ENCODE results near the gene GALNTL6.
"Not testable (repeated sequence)": the region's sequence is repeated elsewhere in the genome, so short reads cannot be mapped to it uniquely, and the experiment has no call there.

Gene GALNTL6

GRCh38 chr4:172946503-172946902 lies 1133.3 kb downstream of the GALNTL6 start:
- no peak for TF ChIP-seq CTCF (IDR thresholded peaks at IDR 0.05; ENCODE audit: borderline replicate concordance, control extremely low read depth, extremely low read depth, insufficient read depth, missing control alignments)
- no peak for DNase-seq (ENCODE audit: low spot score)
- in situ Hi-C loops (cut with MboI; ENCODE audit: low sequenced_read_pairs, unreplicated experiment), result no loop called here

- TF ChIP-seq CTCF (IDR thresholded peaks at IDR 0.05; ENCODE audit: borderline replicate concordance, control extremely low read depth, extremely low read depth, insufficient read depth, missing control alignments), result no peak
- in situ Hi-C loops (cut with MboI; ENCODE audit: low sequenced_read_pairs, unreplicated experiment), result no loop called here
- no peak for DNase-seq (ENCODE audit: low spot score)
Observed at GRCh38 chr4:172947594-172947993, 1134.4 kb downstream of the GALNTL6 start.

- in situ Hi-C loops (cut with MboI; ENCODE audit: low sequenced_read_pairs, unreplicated experiment), result no loop called here
- DNase-seq (ENCODE audit: low spot score), result no peak
- TF ChIP-seq CTCF (IDR thresholded peaks at IDR 0.05; ENCODE audit: borderline replicate concordance, control extremely low read depth, extremely low read depth, insufficient read depth, missing control alignments), result no peak
Observed at GRCh38 chr4:172950990-172951389, 1137.8 kb downstream of the GALNTL6 start.

DNA sequence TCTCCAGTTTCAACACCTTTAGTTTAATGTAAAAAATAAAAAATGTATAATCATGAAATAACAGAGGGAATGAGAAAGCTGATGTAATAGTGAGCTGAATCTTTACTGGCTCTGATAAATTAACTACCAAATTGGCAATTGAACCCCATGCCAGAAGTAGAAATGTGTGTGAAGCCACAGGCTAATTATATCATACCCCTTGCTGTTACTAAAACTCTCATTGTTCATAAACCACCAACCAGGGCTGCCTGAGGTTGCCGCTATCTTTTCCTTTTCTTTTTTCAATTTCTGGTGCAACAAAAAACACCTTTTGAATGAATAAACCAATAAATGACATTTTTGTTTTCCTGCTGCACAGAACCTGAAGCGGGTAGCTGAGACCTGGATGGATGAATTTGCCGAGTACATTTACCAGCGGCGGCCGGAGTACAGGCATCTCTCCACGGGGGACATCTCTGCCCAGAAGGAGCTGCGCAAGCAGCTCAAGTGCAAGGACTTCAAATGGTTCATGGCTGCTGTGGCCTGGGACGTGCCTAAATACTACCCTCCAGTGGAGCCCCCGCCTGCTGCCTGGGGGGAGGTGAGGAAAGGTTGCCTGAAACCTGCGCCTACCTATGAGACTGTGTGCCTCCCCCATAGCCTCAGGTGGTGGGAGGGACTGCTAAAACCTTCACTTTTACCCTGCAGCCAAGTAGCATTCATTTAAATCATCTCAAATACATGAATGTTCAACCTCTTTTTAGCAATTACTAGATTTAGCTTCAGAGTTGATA lies 1138.7 kb downstream of the GALNTL6 start:
- DNase-seq (ENCODE audit: low spot score), result no peak
- in situ Hi-C loops (cut with MboI; ENCODE audit: low sequenced_read_pairs, unreplicated experiment), result no loop called here
- no peak for TF ChIP-seq CTCF (IDR thresholded peaks at IDR 0.05; ENCODE audit: borderline replicate concordance, control extremely low read depth, extremely low read depth, insufficient read depth, missing control alignments)

- no peak for TF ChIP-seq CTCF (IDR thresholded peaks at IDR 0.05; ENCODE audit: borderline replicate concordance, control extremely low read depth, extremely low read depth, insufficient read depth, missing control alignments)
- DNase-seq (ENCODE audit: low spot score), result no peak
- in situ Hi-C loops (cut with MboI; ENCODE audit: low sequenced_read_pairs, unreplicated experiment), result no loop called here
Observed at GRCh38 chr4:172953896-172954568, 1140.8 kb downstream of the GALNTL6 start.

GRCh38 chr4:172956340-172956739 lies 1143.1 kb downstream of the GALNTL6 start:
- in situ Hi-C loops (cut with MboI; ENCODE audit: low sequenced_read_pairs, unreplicated experiment), result not testable (repeated sequence)

GRCh38 chr4:172957216-172957615 lies 1144.0 kb downstream of the GALNTL6 start:
- no peak for TF ChIP-seq CTCF (IDR thresholded peaks at IDR 0.05; ENCODE audit: borderline replicate concordance, control extremely low read depth, extremely low read depth, insufficient read depth, missing control alignments)
- in situ Hi-C loops (cut with MboI; ENCODE audit: low sequenced_read_pairs, unreplicated experiment), result no loop called here
- DNase-seq (ENCODE audit: low spot score), result no peak

More at GRCh38 chr4:172956340-172956739, 1143.1 kb downstream of the GALNTL6 start:
- not testable (repeated sequence) for DNase-seq (ENCODE audit: low spot score)

All from GM13976 (cell line).